ENCODE results near the gene NOD1.

- TF ChIP-seq CTCF (IDR thresholded peaks at IDR 0.05): no peak
- no peak for TF ChIP-seq POLR2A (IDR thresholded peaks at IDR 0.05)
Measured at GRCh38 chr7:30472081-30472783, 6.4 kb downstream of the NOD1 start.
